Activated gamma-delta T cell treated with Interleukin-2 at 50 U/mL for 16 hours (primary cell): Measurements from ENCODE around the gene PSKH1.

Source experiments
- DNase-seq: peaks from one replicate; pipeline ENCODE4 v3.0.0-alpha.2; 2020

The PSKH1 gene

GRCh38 chr16:67868290-67868689 lies 24.8 kb upstream of the PSKH1 start:
- DNase-seq = no peak

DNA sequence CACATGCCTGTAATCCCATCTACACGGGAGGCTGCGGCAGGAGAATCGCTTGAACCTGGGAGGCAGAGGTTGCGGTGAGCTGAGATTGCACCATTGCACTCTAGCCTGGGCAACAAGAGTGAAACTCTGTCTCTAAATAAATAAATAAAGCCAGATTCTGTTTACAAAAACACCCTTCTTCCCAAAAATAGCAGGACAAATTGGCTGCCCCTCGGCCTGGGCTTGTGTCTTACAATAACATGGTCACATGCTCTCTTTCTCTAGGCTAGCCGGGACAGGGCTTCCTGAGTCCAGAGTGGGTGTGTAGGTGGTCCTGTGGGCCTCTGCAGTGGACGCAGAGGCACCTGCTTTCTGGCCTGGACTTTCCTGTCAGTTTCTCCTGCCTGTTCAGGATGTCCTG lies 23.4 kb upstream of the PSKH1 start:
- no peak for DNase-seq

GRCh38 chr16:67871256-67871655 lies 21.8 kb upstream of the PSKH1 start:
- DNase-seq = no peak

- DNase-seq = no peak
Measured at GRCh38 chr16:67872131-67872630, 20.9 kb upstream of the PSKH1 start.

- DNase-seq = peak; percentile 84
Measured at GRCh38 chr16:67872631-67873434, 20.2 kb upstream of the PSKH1 start, which contains the start of gene EDC4. Gene EDC4, plus strand, starts transcription at chr16:67873052. Its CDS starts 210 bp downstream, at chr16:67873262.

GRCh38 chr16:67873435-67874370 lies 19.4 kb upstream of the PSKH1 start:
- DNase-seq = no peak

GRCh38 chr16:67874372-67874771 lies 18.7 kb upstream of the PSKH1 start:
- DNase-seq = no peak

- DNase-seq = no peak
Measured at GRCh38 chr16:67877064-67877463, 16.0 kb upstream of the PSKH1 start.

DNA sequence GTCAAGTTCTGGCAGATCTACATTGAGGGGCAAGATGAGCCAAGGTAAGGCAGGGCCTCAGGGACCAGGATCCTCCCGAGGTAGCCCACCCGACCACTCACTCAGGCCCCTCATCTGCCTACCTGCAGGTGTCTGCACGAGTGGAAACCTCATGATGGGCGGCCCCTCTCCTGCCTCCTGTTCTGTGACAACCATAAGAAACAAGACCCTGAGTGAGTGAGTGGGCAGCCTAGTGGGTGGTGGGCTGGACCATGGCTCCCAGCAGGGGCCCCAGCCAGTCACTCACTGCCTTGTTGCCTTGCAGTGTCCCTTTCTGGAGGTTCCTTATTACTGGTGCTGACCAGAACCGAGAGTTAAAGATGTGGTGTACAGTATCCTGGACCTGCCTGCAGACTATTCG lies 14.8 kb upstream of the PSKH1 start:
- no peak for DNase-seq

GRCh38 chr16:67878846-67879245 lies 14.2 kb upstream of the PSKH1 start:
- no peak for DNase-seq

- no peak for DNase-seq
Measured at GRCh38 chr16:67879462-67879861, 13.6 kb upstream of the PSKH1 start.

- no peak for DNase-seq
Measured at GRCh38 chr16:67879936-67880335, 13.1 kb upstream of the PSKH1 start.

GRCh38 chr16:67880584-67880983 lies 12.5 kb upstream of the PSKH1 start:
- DNase-seq = no peak

- DNase-seq = no peak
Measured at GRCh38 chr16:67881621-67882161, 11.4 kb upstream of the PSKH1 start.

- no peak for DNase-seq
Measured at GRCh38 chr16:67882374-67883145, 10.5 kb upstream of the PSKH1 start.

DNA sequence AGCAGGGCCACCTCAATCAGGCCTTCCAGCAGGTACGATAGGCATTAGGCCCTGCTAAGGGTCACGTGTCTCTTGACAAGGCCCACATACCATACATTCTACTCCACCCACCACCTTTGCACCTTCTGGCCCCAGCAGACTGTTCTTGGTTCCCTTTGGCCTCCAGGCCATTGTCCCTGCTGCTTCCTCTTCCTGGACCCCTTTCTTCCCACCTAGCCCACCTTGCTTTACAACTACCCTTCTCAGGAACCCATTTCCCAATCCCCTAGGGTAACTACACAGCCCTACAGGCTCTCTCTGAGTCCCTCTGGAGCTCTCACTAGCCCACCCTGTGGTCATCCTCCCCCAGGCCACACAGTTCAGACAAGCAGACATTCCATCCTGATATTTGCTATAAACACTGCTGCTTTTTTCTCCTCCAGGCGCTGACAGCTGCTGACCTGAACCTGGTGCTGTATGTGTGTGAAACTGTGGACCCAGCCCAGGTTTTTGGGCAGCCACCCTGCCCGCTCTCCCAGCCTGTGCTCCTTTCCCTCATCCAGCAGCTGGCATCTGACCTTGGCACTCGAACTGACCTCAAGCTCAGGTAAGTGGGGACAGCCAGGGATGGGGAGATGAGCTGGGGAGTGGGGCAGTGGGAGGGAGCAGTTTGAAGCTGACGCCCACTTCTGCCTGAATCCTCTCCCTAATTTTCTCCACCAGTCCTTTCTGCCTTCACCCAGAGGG lies 9.7 kb upstream of the PSKH1 start:
- no peak for DNase-seq

DNA sequence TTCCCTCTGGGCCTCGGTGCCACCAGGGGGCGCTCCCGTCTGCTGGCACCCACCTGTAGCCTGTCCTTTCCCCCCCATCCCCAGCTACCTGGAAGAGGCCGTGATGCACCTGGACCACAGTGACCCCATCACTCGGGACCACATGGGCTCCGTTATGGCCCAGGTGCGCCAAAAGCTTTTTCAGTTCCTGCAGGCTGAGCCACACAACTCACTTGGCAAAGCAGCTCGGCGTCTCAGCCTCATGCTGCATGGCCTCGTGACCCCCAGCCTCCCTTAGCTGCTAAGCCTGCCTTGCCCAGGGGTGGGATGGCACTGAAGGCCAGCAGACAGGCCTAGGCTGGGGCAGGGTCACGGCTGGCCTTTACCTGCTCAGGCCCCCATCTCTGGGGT lies 9.2 kb upstream of the PSKH1 start:
- peak; percentile 72 for DNase-seq

- DNase-seq = no peak
Measured at GRCh38 chr16:67884684-67885083, 8.4 kb upstream of the PSKH1 start, which contains the start of gene NRN1L. Gene NRN1L, plus strand, starts transcription at chr16:67884885. Its CDS starts 19 bp downstream, at chr16:67884904.

GRCh38 chr16:67885545-67885944 lies 7.5 kb upstream of the PSKH1 start:
- DNase-seq = no peak

GRCh38 chr16:67885976-67886375 lies 7.1 kb upstream of the PSKH1 start:
- no peak for DNase-seq

GRCh38 chr16:67886387-67886786 lies 6.7 kb upstream of the PSKH1 start:
- DNase-seq = no peak

DNA sequence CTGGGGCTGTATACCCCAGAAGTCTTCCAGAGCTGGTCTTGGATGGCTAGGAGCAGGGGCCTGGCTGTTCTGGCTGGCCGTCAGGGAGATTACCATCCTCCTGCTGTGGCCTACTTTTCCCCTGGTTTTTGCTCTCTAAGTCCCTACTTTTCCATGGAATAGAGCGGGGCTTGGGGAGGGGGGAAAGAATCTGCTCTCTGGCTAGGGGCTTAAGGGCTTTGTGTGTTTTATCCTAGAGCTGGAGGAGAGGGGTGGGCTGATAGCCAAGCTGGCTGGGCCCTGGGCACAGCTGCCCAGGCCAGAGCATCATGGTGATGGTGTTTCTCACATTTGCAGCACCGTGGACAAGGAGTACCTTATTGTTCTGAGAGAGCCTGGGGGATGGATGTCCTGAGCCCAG lies 4.7 kb upstream of the PSKH1 start:
- DNase-seq = no peak
